ENCODE results near the gene PIANP. TPM values are rescaled to one million over a fixed set of nuclear protein-coding genes. Genes with fewer than 3 reads are reported as not detected.

The PIANP gene
- total RNA-seq, 1 experiment from 2014 or later = 0.48 TPM

GRCh38 chr12:6730169-6730568, 29.6 kb upstream of the PIANP start:
- DNase-seq = no peak
- Histone ChIP-seq H3K4me3 (ENCODE audit: low read depth, low read length) (no peak overlapping the region), H3K9me3 (no peaks in the 10 kb centered on the region), H3K4me1 (peaks cover 5% of the 10 kb centered on the region; the same call in 1 of the 2 replicates), H3K27me3 (replicated peaks; ENCODE audit: control insufficient read depth, insufficient read depth, low read length) (no peaks in the 10 kb centered on the region), H3K36me3 (ENCODE audit: control insufficient read depth, insufficient read depth, low read length) (no peaks in the 10 kb centered on the region)
- intact Hi-C loops (cut with micrococcal nuclease; ENCODE audit: unreplicated experiment) = no loop called here
- H3K4me3 Mint-ChIP-seq (ENCODE audit: unreplicated experiment) = no peak overlapping the region
- no peaks in the 10 kb centered on the region for H3K4me1 Mint-ChIP-seq (ENCODE audit: low read depth, unreplicated experiment)
- CTCF ChIA-PET = interaction anchor here (0.9 kb wide), 1 partner anchor 23 kb away, joined by 4 read pairs; the partner anchor contains the start of gene MLF2
- H3K36me3 Mint-ChIP-seq (ENCODE audit: insufficient read depth, unreplicated experiment) = peaks cover 10% of the 10 kb centered on the region
- TF ChIP-seq CTCF (IDR thresholded peaks at IDR 0.05; ENCODE audit: insufficient read depth in 1 of 2, low read depth in 1 of 2, low read length in 1 of 2, severe bottlenecking in 1 of 2, unreplicated experiment in 1 of 2) = no peak
- H3K27ac Mint-ChIP-seq (ENCODE audit: unreplicated experiment) = no peak overlapping the region
- POLR2A ChIA-PET = no interaction called here
- BruUV-seq (replicated peaks) = no TSS peak
- no peaks in the 10 kb centered on the region for H3K27me3 Mint-ChIP-seq (ENCODE audit: insufficient read depth, unreplicated experiment)
- H3K9me3 Mint-ChIP-seq (ENCODE audit: unreplicated experiment) = no peaks in the 10 kb centered on the region

- no peak for DNase-seq
- Mint-ChIP-seq H3K9me3 (ENCODE audit: unreplicated experiment) (no peaks in the 10 kb centered on the region), H3K27ac (ENCODE audit: unreplicated experiment) (no peak overlapping the region), H3K27me3 (ENCODE audit: insufficient read depth, unreplicated experiment) (no peaks in the 10 kb centered on the region), H3K36me3 (ENCODE audit: insufficient read depth, unreplicated experiment) (peaks cover 12% of the 10 kb centered on the region), H3K4me3 (ENCODE audit: unreplicated experiment) (no peak overlapping the region), H3K4me1 (ENCODE audit: low read depth, unreplicated experiment) (no peaks in the 10 kb centered on the region)
- no peaks in the 10 kb centered on the region for H3K36me3 ChIP-seq (ENCODE audit: control insufficient read depth, insufficient read depth, low read length)
- H3K4me3 ChIP-seq (ENCODE audit: low read depth, low read length) = no peak overlapping the region
- POLR2A ChIA-PET = no interaction called here
- intact Hi-C loops (cut with micrococcal nuclease; ENCODE audit: unreplicated experiment) = no loop called here
- no peak for TF ChIP-seq CTCF (IDR thresholded peaks at IDR 0.05; ENCODE audit: insufficient read depth in 1 of 2, low read depth in 1 of 2, low read length in 1 of 2, severe bottlenecking in 1 of 2, unreplicated experiment in 1 of 2)
- CTCF ChIA-PET = no interaction called here
- H3K9me3 ChIP-seq = no peaks in the 10 kb centered on the region
- no peaks in the 10 kb centered on the region for H3K27me3 ChIP-seq (replicated peaks; ENCODE audit: control insufficient read depth, insufficient read depth, low read length)
- BruUV-seq (replicated peaks) = no TSS peak
- peaks cover 5% of the 10 kb centered on the region; the same call in 1 of the 2 replicates for H3K4me1 ChIP-seq
These were observed 28.6 kb upstream of the PIANP start for GRCh38 chr12:6729186-6729585.

GRCh38 chr12:6725350-6725749, 24.7 kb upstream of the PIANP start:
- no peaks in the 10 kb centered on the region for H3K36me3 ChIP-seq (ENCODE audit: control insufficient read depth, insufficient read depth, low read length)
- Mint-ChIP-seq H3K4me1 (ENCODE audit: low read depth, unreplicated experiment) (peaks cover 11% of the 10 kb centered on the region), H3K9me3 (ENCODE audit: unreplicated experiment) (no peaks in the 10 kb centered on the region), H3K36me3 (ENCODE audit: insufficient read depth, unreplicated experiment) (peaks cover 18% of the 10 kb centered on the region), H3K27ac (ENCODE audit: unreplicated experiment) (no peak overlapping the region), H3K4me3 (ENCODE audit: unreplicated experiment) (peak overlapping the region; percentile 73), H3K27me3 (ENCODE audit: insufficient read depth, unreplicated experiment) (no peaks in the 10 kb centered on the region)
- no peaks in the 10 kb centered on the region for H3K9me3 ChIP-seq
- ChIA-PET POLR2A (interaction anchor here (2.5 to 2.6 kb wide), 2 partner anchors 28 to 36 kb away, joined by 60 to 92 read pairs; partner anchors contain the start of genes MLF2 and ZNF384), CTCF (interaction anchor here (0.6 to 4.0 kb wide), 4 partner anchors 28 to 74 kb away, joined by 3 to 44 read pairs (median 16); partner anchors contain the start of genes MLF2 and PTMS)
- BruUV-seq (replicated peaks) = no TSS peak
- no peak for TF ChIP-seq CTCF (IDR thresholded peaks at IDR 0.05; ENCODE audit: insufficient read depth in 1 of 2, low read depth in 1 of 2, low read length in 1 of 2, severe bottlenecking in 1 of 2, unreplicated experiment in 1 of 2)
- intact Hi-C loops (cut with micrococcal nuclease; ENCODE audit: unreplicated experiment) = no loop called here
- 0 out of 2 replicates have a peak overlapping the region, but pooled peaks have one; percentile 9 for H3K4me3 ChIP-seq (ENCODE audit: low read depth, low read length)
- no peaks in the 10 kb centered on the region for H3K27me3 ChIP-seq (replicated peaks; ENCODE audit: control insufficient read depth, insufficient read depth, low read length)
- DNase-seq = no peak
- H3K4me1 ChIP-seq = peaks cover 11% of the 10 kb centered on the region; the same call in 1 of the 2 replicates
